Tibial nerve (tissue), 4 donors: ENCODE measurements around the gene GRIK5. TPM values are rescaled to one million over a fixed set of nuclear protein-coding genes. Genes with fewer than 3 reads are reported as not detected.
"Not testable (repeated sequence)": the region's sequence is repeated elsewhere in the genome, so short reads cannot be mapped to it uniquely, and the experiment has no call there.

ENCODE experiments used
- DNase-seq, 2 donors: peaks; one replicate each; pipeline ENCODE4 v3.0.0-alpha.2; 2019; ENCODE audit warnings: low spot score in 2 of 2
- H3K27ac ChIP-seq, 4 donors: fragments of 200-600 bp; sonication (generic) in 3 of 4; one replicate each; pipeline ENCODE4 v1.5.1; 2017 to 2019; ENCODE audit warnings: mild to moderate bottlenecking in 1 of 4
- H3K27me3 ChIP-seq, 2 donors: fragments of 200-600 bp; sonication (generic) in 1 of 2; one replicate each; pipeline versions ENCODE4 v1.5.1 to v1.6.0; 2017 to 2019
- H3K36me3 ChIP-seq, 3 donors: fragments of 200-600 bp; sonication (generic); one replicate each; pipeline ENCODE4 v1.5.1; 2018 to 2019
- H3K4me1 ChIP-seq, 4 donors: fragments of 200-600 bp; sonication (generic) in 3 of 4; one replicate each; pipeline ENCODE4 v1.5.1; 2017 to 2019
- H3K4me3 ChIP-seq, 4 donors: fragments of 200-600 bp; sonication (generic) in 3 of 4; one replicate each; pipeline ENCODE4 v1.5.1; 2017 to 2019; ENCODE audit warnings: mild to moderate bottlenecking in 1 of 4, moderate library complexity in 1 of 4
- H3K9me3 ChIP-seq, 4 donors: fragments of 200-600 bp; sonication (generic) in 3 of 4; one replicate each; pipeline ENCODE4 v1.5.1; 2017 to 2019
- EP300 ChIP-seq, 2 donors: sonication (generic); formaldehyde crosslinking; IDR thresholded peaks; one replicate each; pipeline ENCODE4 v1.6.1; 2017; ENCODE audit warnings: antibody characterized with exemption in 2 of 2, mild to moderate bottlenecking in 1 of 2
- POLR2A ChIP-seq, 2 donors: fragments of 450-650 bp; IDR thresholded peaks; one replicate each; pipeline ENCODE4 v1.6.1; 2017; ENCODE audit warnings: antibody characterized with exemption in 2 of 2, mild to moderate bottlenecking in 2 of 2, moderate library complexity in 2 of 2
- WGBS, 2 donors: methylation state at CpG; one replicate each; pipeline ENCODE4 v1.1.5; 2018; 5-methylcytosine and 5-hydroxymethylcytosine counted together
- total RNA-seq, 4 donors: library from RNA; depleted of rRNA; stranded (reverse); fragments of >200 nt; gene quantifications; one replicate each; pipeline ENCODE4 v1.1.0, GENCODE V29; 2016
- TF ChIP-seq, protein P1 (sequence below), 5 experiments: fragments of 200-600 bp in 3 of 5; fragments of 450-650 bp in 2 of 5; sonication (generic) in 3 of 5; IDR thresholded peaks; one replicate each; pipeline ENCODE4 v1.5.1; 2016 to 2019; ENCODE audit warnings: antibody characterized with exemption in 5 of 5, mild to moderate bottlenecking in 3 of 5, moderate library complexity in 2 of 5

Gene GRIK5
- total RNA-seq, 4 donors from 2014 or later: 2.4 to 12.0 (median 3.2) TPM

- H3K4me1 ChIP-seq: no peaks in the 10 kb centered on the region
- DNase-seq: no peak
- H3K27ac ChIP-seq: no peak overlapping the region
- 64 to 72% methylated on average over 5 of the region's 5 CpGs for WGBS, 2 donors
- H3K9me3 ChIP-seq: peaks cover 0 to 6% (median 0%) of the 10 kb centered on the region in 4 donors
- no peak for TF ChIP-seq EP300 (IDR thresholded peaks at IDR 0.05)
- no peak for TF ChIP-seq POLR2A (IDR thresholded peaks at IDR 0.05)
- TF ChIP-seq, protein P1, sequence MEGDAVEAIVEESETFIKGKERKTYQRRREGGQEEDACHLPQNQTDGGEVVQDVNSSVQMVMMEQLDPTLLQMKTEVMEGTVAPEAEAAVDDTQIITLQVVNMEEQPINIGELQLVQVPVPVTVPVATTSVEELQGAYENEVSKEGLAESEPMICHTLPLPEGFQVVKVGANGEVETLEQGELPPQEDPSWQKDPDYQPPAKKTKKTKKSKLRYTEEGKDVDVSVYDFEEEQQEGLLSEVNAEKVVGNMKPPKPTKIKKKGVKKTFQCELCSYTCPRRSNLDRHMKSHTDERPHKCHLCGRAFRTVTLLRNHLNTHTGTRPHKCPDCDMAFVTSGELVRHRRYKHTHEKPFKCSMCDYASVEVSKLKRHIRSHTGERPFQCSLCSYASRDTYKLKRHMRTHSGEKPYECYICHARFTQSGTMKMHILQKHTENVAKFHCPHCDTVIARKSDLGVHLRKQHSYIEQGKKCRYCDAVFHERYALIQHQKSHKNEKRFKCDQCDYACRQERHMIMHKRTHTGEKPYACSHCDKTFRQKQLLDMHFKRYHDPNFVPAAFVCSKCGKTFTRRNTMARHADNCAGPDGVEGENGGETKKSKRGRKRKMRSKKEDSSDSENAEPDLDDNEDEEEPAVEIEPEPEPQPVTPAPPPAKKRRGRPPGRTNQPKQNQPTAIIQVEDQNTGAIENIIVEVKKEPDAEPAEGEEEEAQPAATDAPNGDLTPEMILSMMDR (IDR thresholded peaks at IDR 0.05): no peak
- peaks cover 0 to 31% (median 0%) of the 10 kb centered on the region in 3 donors for H3K36me3 ChIP-seq
- H3K4me3 ChIP-seq: no peak overlapping the region
- no peaks in the 10 kb centered on the region for H3K27me3 ChIP-seq
Measured at GRCh38 chr19:42022616-42023015, 47.4 kb downstream of the GRIK5 start.

DNA sequence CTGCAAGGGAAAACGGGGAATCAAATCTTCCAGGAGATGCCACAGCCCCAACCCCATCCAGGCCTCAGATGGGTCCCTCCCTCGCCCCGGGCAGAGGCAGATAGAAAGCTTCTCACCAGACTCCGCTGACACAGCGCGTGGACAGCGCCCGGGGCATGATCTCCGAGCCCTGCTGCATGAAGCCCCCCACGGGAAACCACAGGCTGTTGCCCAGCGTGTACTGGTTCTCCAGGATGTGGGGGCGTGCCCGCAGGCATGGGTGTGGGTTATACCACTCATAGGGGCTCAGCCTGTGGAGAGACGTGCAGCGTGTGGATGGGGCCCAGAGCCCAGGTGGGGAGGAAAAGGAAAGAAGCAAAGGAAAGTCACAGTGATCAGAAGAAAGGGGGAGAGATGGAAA is 48.8 kb downstream of the GRIK5 start:
- no peak for DNase-seq

GRCh38 chr19:42018503-42019193 is 51.4 kb downstream of the GRIK5 start:
- 66 to 79% methylated on average over 11 of the region's 11 CpGs for whole genome bisulfite sequencing, 2 donors
- no peak overlapping the region for H3K4me3 ChIP-seq
- TF ChIP-seq POLR2A (IDR thresholded peaks at IDR 0.05): no peak
- TF ChIP-seq, protein P1 (IDR thresholded peaks at IDR 0.05): no peak
- TF ChIP-seq EP300 (IDR thresholded peaks at IDR 0.05): no peak
- H3K9me3 ChIP-seq: peaks cover 0 to 6% (median 0%) of the 10 kb centered on the region in 4 donors
- no peak overlapping the region for H3K27ac ChIP-seq
- DNase-seq: no peak
- H3K36me3 ChIP-seq: peaks cover 0 to 31% (median 0%) of the 10 kb centered on the region in 3 donors
- H3K27me3 ChIP-seq: no peaks in the 10 kb centered on the region
- no peaks in the 10 kb centered on the region for H3K4me1 ChIP-seq

More for the DNA sequence above, 48.8 kb downstream of the GRIK5 start:
- Histone ChIP-seq H3K36me3 (peaks cover 0 to 31% (median 0%) of the 10 kb centered on the region in 3 donors), H3K4me1 (no peaks in the 10 kb centered on the region), H3K27me3 (no peaks in the 10 kb centered on the region), H3K4me3 (no peak overlapping the region), H3K9me3 (peaks cover 0 to 6% (median 0%) of the 10 kb centered on the region in 4 donors), H3K27ac (no peak overlapping the region)
- 70 to 82% methylated on average over 15 of the region's 15 CpGs for WGBS, 2 donors
- TF ChIP-seq, protein P1 (IDR thresholded peaks at IDR 0.05): no peak
- no peak for TF ChIP-seq POLR2A (IDR thresholded peaks at IDR 0.05)

- H3K4me3 ChIP-seq: no peak overlapping the region
- no peak for DNase-seq
- H3K4me1 ChIP-seq: no peaks in the 10 kb centered on the region
- peaks cover 0 to 24% (median 0%) of the 10 kb centered on the region in 3 donors for H3K36me3 ChIP-seq
- no peak overlapping the region for H3K27ac ChIP-seq
- TF ChIP-seq, protein P1 (IDR thresholded peaks at IDR 0.05): no peak
- TF ChIP-seq POLR2A (IDR thresholded peaks at IDR 0.05): no peak
- TF ChIP-seq EP300 (IDR thresholded peaks at IDR 0.05): no peak
- H3K27me3 ChIP-seq: no peaks in the 10 kb centered on the region
- WGBS, 2 donors: 83 to 88% methylated on average over 8 of the region's 8 CpGs
- H3K9me3 ChIP-seq: peaks cover 0 to 6% (median 0%) of the 10 kb centered on the region in 4 donors
Measured at GRCh38 chr19:42017040-42017439, 53.0 kb downstream of the GRIK5 start.

DNA sequence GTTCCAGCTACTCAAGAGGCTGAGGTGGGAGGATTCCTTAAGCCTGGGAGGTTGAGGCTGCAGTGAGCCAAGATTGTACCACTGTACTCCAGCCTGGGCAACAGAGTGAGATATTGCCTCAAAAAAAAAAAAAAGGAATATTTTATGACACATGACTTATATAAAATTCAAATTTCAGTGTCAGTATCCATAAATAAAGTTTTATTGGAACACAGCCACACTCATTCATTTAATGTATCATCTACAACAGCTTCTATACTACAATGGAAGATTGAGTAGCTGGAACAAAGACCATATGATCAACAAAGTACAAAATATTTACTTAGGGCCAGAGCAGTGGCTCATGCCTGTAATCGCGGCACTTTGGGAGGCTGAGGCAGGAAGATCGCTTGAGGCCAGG is 57.3 kb downstream of the GRIK5 start:
- H3K4me3 ChIP-seq: not testable (repeated sequence)

More for the DNA sequence above, 57.3 kb downstream of the GRIK5 start:
- H3K36me3 ChIP-seq, DNase-seq, H3K9me3 ChIP-seq, H3K27me3 ChIP-seq, H3K4me1 ChIP-seq, H3K27ac ChIP-seq: not testable (repeated sequence)
- WGBS, 2 donors: 82 to 94% methylated on average over 3 of the region's 3 CpGs
